ENCODE measurements around the gene TOMM5.

- TF ChIP-seq POLR2AphosphoS5 (IDR thresholded peaks at IDR 0.05; ENCODE audit: low read depth): no peak
- TF ChIP-seq, protein P1, sequence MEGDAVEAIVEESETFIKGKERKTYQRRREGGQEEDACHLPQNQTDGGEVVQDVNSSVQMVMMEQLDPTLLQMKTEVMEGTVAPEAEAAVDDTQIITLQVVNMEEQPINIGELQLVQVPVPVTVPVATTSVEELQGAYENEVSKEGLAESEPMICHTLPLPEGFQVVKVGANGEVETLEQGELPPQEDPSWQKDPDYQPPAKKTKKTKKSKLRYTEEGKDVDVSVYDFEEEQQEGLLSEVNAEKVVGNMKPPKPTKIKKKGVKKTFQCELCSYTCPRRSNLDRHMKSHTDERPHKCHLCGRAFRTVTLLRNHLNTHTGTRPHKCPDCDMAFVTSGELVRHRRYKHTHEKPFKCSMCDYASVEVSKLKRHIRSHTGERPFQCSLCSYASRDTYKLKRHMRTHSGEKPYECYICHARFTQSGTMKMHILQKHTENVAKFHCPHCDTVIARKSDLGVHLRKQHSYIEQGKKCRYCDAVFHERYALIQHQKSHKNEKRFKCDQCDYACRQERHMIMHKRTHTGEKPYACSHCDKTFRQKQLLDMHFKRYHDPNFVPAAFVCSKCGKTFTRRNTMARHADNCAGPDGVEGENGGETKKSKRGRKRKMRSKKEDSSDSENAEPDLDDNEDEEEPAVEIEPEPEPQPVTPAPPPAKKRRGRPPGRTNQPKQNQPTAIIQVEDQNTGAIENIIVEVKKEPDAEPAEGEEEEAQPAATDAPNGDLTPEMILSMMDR (IDR thresholded peaks at IDR 0.05; ENCODE audit: insufficient read depth, low read length): no peak
- no peak for TF ChIP-seq SPI1 (IDR thresholded peaks at IDR 0.05; ENCODE audit: borderline replicate concordance, low read depth)
- no peak for TF ChIP-seq REST (IDR thresholded peaks at IDR 0.05; ENCODE audit: insufficient replicate concordance, low read depth)
Measured at GRCh38 chr9:37611961-37612360, 19.6 kb upstream of the TOMM5 start.
